Activated T-cell treated with anti-CD3 and anti-CD28 coated beads, Interleukin-2, amount 50 U/mL, for 4 hours (primary cell): Measurements from ENCODE around the gene RYR2. TPM values are rescaled to one million over a fixed set of nuclear protein-coding genes. Genes with fewer than 3 reads are reported as not detected.

Experiments
- ATAC-seq, 2 donors: fragments of 200-7000 bp; cut with Tn5 transposase; one replicate each; pipeline ENCODE4 v1.10.0; 2021
- DNase-seq: peaks from one replicate; pipeline ENCODE4 v3.0.0-alpha.2; 2020
- H3K27me3 Mint-ChIP-seq: one replicate; pipeline ENCODE4 v1.8.0; 2021; ENCODE audit warnings: low read depth, mixed read lengths
- H3K36me3 Mint-ChIP-seq: one replicate; pipeline ENCODE4 v1.8.0; 2022; ENCODE audit warnings: mixed read lengths; ENCODE audit not compliant: insufficient read depth
- H3K4me1 Mint-ChIP-seq: one replicate; pipeline ENCODE4 v1.8.0; 2021; ENCODE audit warnings: low read depth, mixed read lengths
- H3K4me3 Mint-ChIP-seq: one replicate; pipeline ENCODE4 v1.8.0; 2021; ENCODE audit warnings: mild to moderate bottlenecking, moderate library complexity, mixed read lengths
- H3K9me3 Mint-ChIP-seq: one replicate; pipeline ENCODE4 v1.8.0; 2021; ENCODE audit warnings: mixed read lengths
- total RNA-seq, 3 donors: library from RNA; stranded (reverse); gene quantifications; one replicate each; pipeline ENCODE4 v1.2.1, GENCODE V29; 2021

RYR2 gene
- total RNA-seq, 3 donors from 2014 or later = 0.05 to 0.08 (median 0.05) TPM

GRCh38 chr1:237673631-237674030 lies 631.6 kb downstream of the RYR2 start:
- Mint-ChIP-seq H3K4me3 (no peak overlapping the region), H3K9me3 (peaks cover under 1% of the 10 kb centered on the region), H3K27me3 (no peaks in the 10 kb centered on the region), H3K4me1 (no peaks in the 10 kb centered on the region), H3K36me3 (no peaks in the 10 kb centered on the region)
- DNase-seq (no peak), ATAC-seq (no peak)

GRCh38 chr1:237677979-237678378 lies 636.0 kb downstream of the RYR2 start:
- Mint-ChIP-seq H3K36me3 (no peaks in the 10 kb centered on the region), H3K4me3 (no peak overlapping the region), H3K27me3 (no peaks in the 10 kb centered on the region), H3K4me1 (no peaks in the 10 kb centered on the region), H3K9me3 (no peaks in the 10 kb centered on the region)
- DNase-seq = no peak
- ATAC-seq = no peak

- no peaks in the 10 kb centered on the region for H3K4me1 Mint-ChIP-seq
- H3K9me3 Mint-ChIP-seq = peaks cover 3% of the 10 kb centered on the region
- H3K4me3 Mint-ChIP-seq = no peak overlapping the region
- H3K36me3 Mint-ChIP-seq = no peaks in the 10 kb centered on the region
- ATAC-seq = no peak
- H3K27me3 Mint-ChIP-seq = no peaks in the 10 kb centered on the region
- DNase-seq = no peak
Observed at GRCh38 chr1:237679687-237680086, 637.7 kb downstream of the RYR2 start.

DNA sequence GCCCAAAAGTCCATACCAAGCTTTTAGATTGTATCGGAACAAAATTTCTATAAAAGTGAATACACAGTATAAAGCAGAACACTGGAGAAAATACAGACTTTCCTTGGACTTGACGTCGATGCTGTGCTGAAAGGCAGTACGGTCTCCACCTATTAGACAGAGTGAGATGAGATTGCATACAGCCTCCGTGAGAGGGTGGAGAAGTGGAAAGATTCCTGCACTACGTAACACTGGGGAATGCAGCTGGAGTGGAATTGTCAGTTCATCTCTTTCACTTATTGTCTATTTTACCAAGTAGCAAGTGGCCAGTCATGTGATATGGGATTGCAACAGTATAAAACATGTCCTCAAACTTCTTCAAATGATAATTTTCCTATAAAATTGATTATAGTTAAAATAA lies 639.2 kb downstream of the RYR2 start:
- Mint-ChIP-seq H3K27me3 (no peaks in the 10 kb centered on the region), H3K36me3 (no peaks in the 10 kb centered on the region), H3K4me3 (no peak overlapping the region), H3K9me3 (peaks cover 3% of the 10 kb centered on the region), H3K4me1 (no peaks in the 10 kb centered on the region)
- DNase-seq (no peak), ATAC-seq (no peak)

DNA sequence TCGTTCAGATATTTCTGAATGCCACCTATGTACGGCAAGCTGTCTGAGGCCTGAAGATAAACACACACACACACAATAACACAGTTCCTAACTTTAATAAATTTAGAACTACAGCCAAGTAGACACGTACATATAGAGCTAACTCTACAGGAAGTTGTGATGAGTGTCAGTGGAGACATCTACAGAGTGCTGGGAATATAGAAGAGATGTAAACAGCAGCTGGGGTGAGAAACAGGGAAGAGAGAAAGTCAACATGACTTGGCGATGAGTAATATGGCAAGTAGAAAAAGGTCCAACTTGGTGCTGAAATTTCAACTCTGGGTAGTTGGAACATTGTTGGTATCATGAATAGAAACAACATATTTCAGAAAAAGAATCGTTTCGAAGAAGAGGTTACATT lies 642.3 kb downstream of the RYR2 start:
- ATAC-seq (no peak), DNase-seq (no peak)
- Mint-ChIP-seq H3K4me1 (no peaks in the 10 kb centered on the region), H3K9me3 (peaks cover 3% of the 10 kb centered on the region), H3K27me3 (no peaks in the 10 kb centered on the region), H3K36me3 (no peaks in the 10 kb centered on the region), H3K4me3 (no peak overlapping the region)

DNA sequence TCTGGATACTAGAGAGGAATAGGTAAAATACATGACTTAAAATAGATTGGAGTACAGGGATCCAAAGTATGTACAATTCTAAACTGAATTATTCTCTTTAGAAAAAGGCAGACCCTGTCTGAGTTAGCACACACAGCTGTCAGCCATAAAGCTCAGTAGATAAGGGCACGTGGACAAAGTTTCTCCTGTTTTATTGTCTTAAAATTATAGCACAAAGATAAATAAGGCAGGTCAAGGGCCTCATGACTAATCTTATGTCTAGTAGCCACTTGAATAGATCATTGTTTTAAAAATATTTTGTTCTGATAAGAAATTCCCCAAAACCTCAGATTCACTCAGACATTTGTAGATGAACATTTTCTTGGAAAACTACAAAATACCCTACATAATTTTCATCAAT lies 643.6 kb downstream of the RYR2 start:
- ATAC-seq (no peak), DNase-seq (no peak)
- H3K4me1 Mint-ChIP-seq = no peaks in the 10 kb centered on the region
- H3K27me3 Mint-ChIP-seq = no peaks in the 10 kb centered on the region
- peaks cover 3% of the 10 kb centered on the region for H3K9me3 Mint-ChIP-seq
- H3K4me3 Mint-ChIP-seq = no peak overlapping the region
- H3K36me3 Mint-ChIP-seq = no peaks in the 10 kb centered on the region

DNA sequence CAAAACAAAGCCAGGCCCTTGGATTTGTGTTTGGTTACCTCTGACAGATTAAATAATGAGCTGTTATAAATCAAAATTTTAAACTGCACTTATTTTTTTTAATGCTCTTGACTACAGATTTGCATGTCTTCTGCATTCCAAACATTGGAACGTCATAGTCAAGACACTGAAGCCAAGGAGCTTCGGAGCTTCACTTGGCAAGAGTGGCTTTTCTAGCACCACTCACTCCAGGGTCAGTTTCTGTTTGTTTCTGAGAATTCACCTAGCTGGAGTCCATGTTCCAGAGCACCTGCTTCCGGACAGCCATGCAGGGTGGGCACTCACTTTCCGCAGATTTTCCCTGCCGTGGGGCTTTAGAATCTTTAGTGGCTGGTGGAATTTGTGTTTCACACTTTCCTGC lies 645.8 kb downstream of the RYR2 start:
- H3K9me3 Mint-ChIP-seq = peaks cover 3% of the 10 kb centered on the region
- no peak overlapping the region for H3K4me3 Mint-ChIP-seq
- DNase-seq (no peak), ATAC-seq (no peak)
- H3K4me1 Mint-ChIP-seq = no peaks in the 10 kb centered on the region
- no peaks in the 10 kb centered on the region for H3K36me3 Mint-ChIP-seq
- no peaks in the 10 kb centered on the region for H3K27me3 Mint-ChIP-seq

- Mint-ChIP-seq H3K4me3 (no peak overlapping the region), H3K27me3 (no peaks in the 10 kb centered on the region), H3K9me3 (no peaks in the 10 kb centered on the region), H3K36me3 (no peaks in the 10 kb centered on the region), H3K4me1 (no peaks in the 10 kb centered on the region)
- ATAC-seq (no peak), DNase-seq (no peak)
Observed at GRCh38 chr1:237690656-237691055, 648.7 kb downstream of the RYR2 start.

DNA sequence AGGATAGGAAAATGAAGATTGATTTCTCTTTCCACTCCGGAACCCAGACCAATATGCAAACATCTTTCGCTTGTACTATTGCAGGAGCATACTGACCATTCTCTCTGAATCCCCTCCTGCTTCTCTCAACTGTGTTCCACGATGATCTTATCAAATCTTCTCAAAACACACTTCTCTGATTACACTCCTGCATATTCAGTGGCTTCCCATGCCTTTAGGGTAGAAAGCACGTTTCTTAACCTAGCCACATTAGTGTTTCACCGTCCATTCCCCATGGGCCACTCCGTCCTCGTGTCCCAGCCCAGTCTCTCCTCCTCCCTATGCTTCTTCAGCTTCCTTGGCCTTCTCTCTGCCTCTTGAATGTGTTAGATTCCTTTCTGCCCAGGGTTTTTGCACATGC lies 650.3 kb downstream of the RYR2 start:
- Mint-ChIP-seq H3K27me3 (no peaks in the 10 kb centered on the region), H3K4me3 (no peak overlapping the region), H3K36me3 (no peaks in the 10 kb centered on the region), H3K9me3 (no peaks in the 10 kb centered on the region), H3K4me1 (no peaks in the 10 kb centered on the region)
- DNase-seq (no peak), ATAC-seq (no peak)

DNA sequence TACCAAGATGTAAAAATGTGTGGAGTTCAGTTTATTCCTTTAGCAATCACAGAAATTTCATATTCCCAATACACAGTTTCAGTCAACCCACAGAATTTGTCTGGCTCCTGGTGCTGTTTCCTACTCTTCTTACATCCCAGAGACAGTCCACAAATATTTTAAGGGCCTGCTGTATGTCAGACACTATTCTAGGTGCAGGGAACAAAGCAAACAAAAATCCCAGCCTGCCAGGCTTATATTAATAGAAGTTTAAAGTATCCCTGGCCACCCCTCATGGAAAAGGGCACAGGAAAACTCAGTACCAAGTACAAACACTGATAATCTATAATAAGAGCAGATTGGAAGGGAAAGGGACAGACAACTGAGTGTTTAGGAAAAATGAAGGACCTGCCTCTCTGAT lies 653.9 kb downstream of the RYR2 start:
- DNase-seq = no peak
- H3K4me1 Mint-ChIP-seq = no peaks in the 10 kb centered on the region
- no peak overlapping the region for H3K4me3 Mint-ChIP-seq
- no peaks in the 10 kb centered on the region for H3K36me3 Mint-ChIP-seq
- no peaks in the 10 kb centered on the region for H3K27me3 Mint-ChIP-seq
- no peak for ATAC-seq
- no peaks in the 10 kb centered on the region for H3K9me3 Mint-ChIP-seq

GRCh38 chr1:237700181-237700580 lies 658.2 kb downstream of the RYR2 start:
- no peak overlapping the region for H3K4me3 Mint-ChIP-seq
- DNase-seq (no peak), ATAC-seq (no peak)
- H3K27me3 Mint-ChIP-seq = no peaks in the 10 kb centered on the region
- no peaks in the 10 kb centered on the region for H3K36me3 Mint-ChIP-seq
- H3K9me3 Mint-ChIP-seq = no peaks in the 10 kb centered on the region
- no peaks in the 10 kb centered on the region for H3K4me1 Mint-ChIP-seq

- Mint-ChIP-seq H3K36me3 (no peaks in the 10 kb centered on the region), H3K4me3 (no peak overlapping the region), H3K9me3 (no peaks in the 10 kb centered on the region), H3K27me3 (no peaks in the 10 kb centered on the region), H3K4me1 (no peaks in the 10 kb centered on the region)
- no peak for DNase-seq
- ATAC-seq = no peak
Observed at GRCh38 chr1:237701534-237701933, 659.5 kb downstream of the RYR2 start.

DNA sequence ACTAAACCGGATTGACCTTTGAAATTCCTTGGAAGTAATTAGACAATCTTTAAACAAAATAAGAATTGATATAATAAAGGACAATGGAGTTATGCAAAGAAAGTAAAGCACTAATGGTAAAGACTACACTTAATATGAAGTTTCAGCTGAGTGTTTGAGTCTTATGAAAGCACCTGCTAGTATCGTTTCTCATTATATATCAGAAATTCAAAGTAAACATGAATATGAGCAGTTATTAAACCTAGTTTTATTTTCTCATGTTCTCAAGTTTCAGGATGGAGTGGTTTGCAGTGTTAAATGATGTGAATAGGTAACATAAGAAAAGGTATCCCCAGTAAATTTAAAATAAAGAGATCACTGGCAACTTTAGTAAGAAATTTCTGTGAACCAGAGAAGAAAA lies 660.2 kb downstream of the RYR2 start:
- Mint-ChIP-seq H3K9me3 (peaks cover 3% of the 10 kb centered on the region), H3K4me3 (no peak overlapping the region), H3K27me3 (no peaks in the 10 kb centered on the region), H3K4me1 (no peaks in the 10 kb centered on the region), H3K36me3 (no peaks in the 10 kb centered on the region)
- ATAC-seq (no peak), DNase-seq (no peak)

GRCh38 chr1:237705462-237705861 lies 663.5 kb downstream of the RYR2 start:
- Mint-ChIP-seq H3K4me1 (no peaks in the 10 kb centered on the region), H3K9me3 (peaks cover 3% of the 10 kb centered on the region), H3K4me3 (no peak overlapping the region), H3K36me3 (no peaks in the 10 kb centered on the region), H3K27me3 (no peaks in the 10 kb centered on the region)
- DNase-seq (no peak), ATAC-seq (no peak)

DNA sequence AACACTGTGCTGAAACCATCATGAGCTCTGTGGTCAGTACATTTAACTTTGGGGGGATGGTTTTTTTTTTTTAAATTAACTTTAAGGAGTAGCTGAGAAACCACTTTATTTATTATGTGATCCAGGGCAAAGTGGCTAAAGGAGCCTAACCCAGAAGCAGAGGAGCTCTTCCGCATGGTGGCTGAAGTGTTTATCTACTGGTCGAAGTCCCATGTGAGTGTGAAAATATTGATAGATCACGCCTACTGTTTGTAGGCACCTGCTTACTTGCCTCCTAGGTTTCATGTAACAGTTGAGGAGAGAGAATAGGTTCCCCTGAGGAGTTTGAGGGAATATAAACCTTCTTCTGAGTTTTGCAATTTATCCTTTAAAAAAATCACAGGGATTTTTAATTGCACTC lies 667.4 kb downstream of the RYR2 start:
- Mint-ChIP-seq H3K9me3 (peaks cover 3% of the 10 kb centered on the region), H3K36me3 (no peaks in the 10 kb centered on the region), H3K27me3 (no peaks in the 10 kb centered on the region), H3K4me3 (no peak overlapping the region), H3K4me1 (no peaks in the 10 kb centered on the region)
- ATAC-seq (no peak), DNase-seq (no peak)

GRCh38 chr1:237711281-237711680 lies 669.3 kb downstream of the RYR2 start:
- H3K27me3 Mint-ChIP-seq = no peaks in the 10 kb centered on the region
- H3K9me3 Mint-ChIP-seq = peaks cover 3% of the 10 kb centered on the region
- H3K4me1 Mint-ChIP-seq = no peaks in the 10 kb centered on the region
- DNase-seq (no peak), ATAC-seq (no peak)
- no peaks in the 10 kb centered on the region for H3K36me3 Mint-ChIP-seq
- no peak overlapping the region for H3K4me3 Mint-ChIP-seq
